Activated CD4-positive, alpha-beta memory T cell treated with anti-CD3 and anti-CD28 coated beads for 36 hours (primary cell): ENCODE results near the gene UBR7. TPM values are rescaled to one million over a fixed set of nuclear protein-coding genes. Genes with fewer than 3 reads are reported as not detected.
A peak's percentile ranks its signal among the peaks of the same experiment; 100 is the strongest.

Experiments used
- CTCF ChIA-PET: fragments of 350-600 bp; sonication (Branson Sonifier 250); formaldehyde crosslinking; loops from one replicate; lab custom pipeline; 2021; ENCODE audit warnings: antibody characterized with exemption, inconsistent platforms; lab: Charles Lee
- POLR2A ChIA-PET: fragments of 350-600 bp; sonication (Branson Sonifier 250); formaldehyde crosslinking; loops from one replicate; lab custom pipeline; 2021; ENCODE audit warnings: antibody characterized with exemption; lab: Charles Lee
- DNase-seq: peaks from one replicate; pipeline ENCODE4 v3.0.0-alpha.2; 2020
- H3K27ac Mint-ChIP-seq: one replicate; pipeline ENCODE4 v1.8.0; 2021; ENCODE audit warnings: mixed read lengths
- H3K27me3 Mint-ChIP-seq: one replicate; pipeline ENCODE4 v1.8.0; 2021; ENCODE audit warnings: mixed read lengths
- H3K36me3 Mint-ChIP-seq: one replicate; pipeline ENCODE4 v1.8.0; 2021; ENCODE audit warnings: mixed read lengths
- H3K4me1 Mint-ChIP-seq: one replicate; pipeline ENCODE4 v1.8.0; 2021; ENCODE audit warnings: low read depth, mixed read lengths
- H3K4me3 Mint-ChIP-seq: one replicate; pipeline ENCODE4 v1.8.0; 2021; ENCODE audit warnings: mild to moderate bottlenecking, mixed read lengths
- H3K9me3 Mint-ChIP-seq: one replicate; pipeline ENCODE4 v1.8.0; 2021; ENCODE audit warnings: mixed read lengths
- intact Hi-C: fragments of 100-400 bp; cut with micrococcal nuclease; formaldehyde crosslinking; loops from one replicate; pipeline ENCODE4 v1.15.1; 2023
- total RNA-seq, 2 experiments: library from RNA; stranded (reverse); gene quantifications; one replicate each; pipeline ENCODE4 v1.2.3, GENCODE V29; 2021

Gene UBR7
- total RNA-seq, 2 experiments from 2014 or later: 48.0 to 51.6 TPM

- intact Hi-C loops: no loop called here
- Mint-ChIP-seq H3K4me1 (no peaks in the 10 kb centered on the region), H3K9me3 (no peaks in the 10 kb centered on the region), H3K4me3 (no peak overlapping the region), H3K27me3 (no peaks in the 10 kb centered on the region), H3K27ac (no peak overlapping the region), H3K36me3 (peaks cover 3% of the 10 kb centered on the region)
- ChIA-PET POLR2A (interaction anchor here (0.6 kb wide), 1 partner anchor 14 kb away, joined by 3 read pairs; the partner anchor contains the start of genes LYSET and MOAP1), CTCF (interaction anchor here (1.0 to 1.5 kb wide), 2 partner anchors 21 to 247 kb away, joined by 3 to 4 read pairs; no protein-coding TSS in a partner anchor)
- DNase-seq: no peak
These were observed 8.0 kb upstream of the UBR7 start for GRCh38 chr14:93199031-93199430.

- Mint-ChIP-seq H3K4me3 (no peak overlapping the region), H3K36me3 (peaks cover 5% of the 10 kb centered on the region), H3K27me3 (no peaks in the 10 kb centered on the region), H3K27ac (no peak overlapping the region), H3K9me3 (no peaks in the 10 kb centered on the region), H3K4me1 (peaks cover 12% of the 10 kb centered on the region)
- CTCF ChIA-PET: no interaction called here
- intact Hi-C loops: loop anchor here (10.0 kb wide), 1 partner anchor 754 kb away; no protein-coding TSS in a partner anchor
- DNase-seq: no peak
- POLR2A ChIA-PET: no interaction called here
These were observed 6.5 kb upstream of the UBR7 start for GRCh38 chr14:93200553-93200952.

GRCh38 chr14:93201155-93201704 lies 5.8 kb upstream of the UBR7 start:
- H3K27me3 Mint-ChIP-seq: no peaks in the 10 kb centered on the region
- H3K4me3 Mint-ChIP-seq: no peak overlapping the region
- no peaks in the 10 kb centered on the region for H3K9me3 Mint-ChIP-seq
- no peak overlapping the region for H3K27ac Mint-ChIP-seq
- intact Hi-C loops: loop anchor here (10.0 kb wide), 1 partner anchor 754 kb away; no protein-coding TSS in a partner anchor
- ChIA-PET CTCF (no interaction called here), POLR2A (no interaction called here)
- no peak for DNase-seq
- peaks cover 15% of the 10 kb centered on the region for H3K4me1 Mint-ChIP-seq
- H3K36me3 Mint-ChIP-seq: peaks cover 5% of the 10 kb centered on the region

- DNase-seq: peak; percentile 49
- Mint-ChIP-seq H3K9me3 (no peaks in the 10 kb centered on the region), H3K4me1 (peaks cover 32% of the 10 kb centered on the region), H3K36me3 (peaks cover 18% of the 10 kb centered on the region), H3K27me3 (no peaks in the 10 kb centered on the region), H3K27ac (peak overlapping the region; percentile 94), H3K4me3 (peak overlapping the region; percentile 99)
- ChIA-PET CTCF (interaction anchor here (0.7 to 3.5 kb wide), 10 partner anchors 10 to 408 kb away, joined by 3 to 28 read pairs (median 5); partner anchors contain the start of genes LYSET and MOAP1), POLR2A (interaction anchor here (1.5 to 3.8 kb wide), 2 partner anchors 11 to 23 kb away, joined by 3 to 34 read pairs; partner anchors contain the start of genes LYSET and MOAP1)
- intact Hi-C loops: loop anchor here (1.0 to 10.0 kb wide), 3 partner anchors 23 to 747 kb away; partner anchors contain the start of genes BTBD7 and MOAP1
These were observed 632 bp downstream of the UBR7 start for GRCh38 chr14:93207468-93208308.

- CTCF ChIA-PET: no interaction called here
- intact Hi-C loops: no loop called here
- Mint-ChIP-seq H3K4me3 (no peak overlapping the region), H3K27ac (no peak overlapping the region), H3K9me3 (no peaks in the 10 kb centered on the region), H3K27me3 (no peaks in the 10 kb centered on the region), H3K36me3 (peaks cover 26% of the 10 kb centered on the region), H3K4me1 (peaks cover 17% of the 10 kb centered on the region)
- POLR2A ChIA-PET: no interaction called here
- DNase-seq: no peak
These were observed 5.4 kb downstream of the UBR7 start for GRCh38 chr14:93212432-93212831.

GRCh38 chr14:93214598-93214997 lies 7.5 kb downstream of the UBR7 start:
- peaks cover 29% of the 10 kb centered on the region for H3K36me3 Mint-ChIP-seq
- POLR2A ChIA-PET: interaction anchor here (0.6 kb wide), 1 partner anchor 117 kb away, joined by 4 read pairs; no protein-coding TSS in a partner anchor
- no peaks in the 10 kb centered on the region for H3K27me3 Mint-ChIP-seq
- H3K9me3 Mint-ChIP-seq: no peaks in the 10 kb centered on the region
- no peak for DNase-seq
- H3K27ac Mint-ChIP-seq: no peak overlapping the region
- H3K4me3 Mint-ChIP-seq: no peak overlapping the region
- CTCF ChIA-PET: no interaction called here
- peaks cover 1% of the 10 kb centered on the region for H3K4me1 Mint-ChIP-seq
- intact Hi-C loops: no loop called here

GRCh38 chr14:93219103-93219726 lies 12.2 kb downstream of the UBR7 start:
- intact Hi-C loops: loop anchor here (1.0 kb wide), 1 partner anchor 106 kb away; no protein-coding TSS in a partner anchor
- DNase-seq: peak; percentile 50
- Mint-ChIP-seq H3K4me3 (no peak overlapping the region), H3K9me3 (no peaks in the 10 kb centered on the region), H3K27me3 (no peaks in the 10 kb centered on the region), H3K27ac (no peak overlapping the region), H3K4me1 (no peaks in the 10 kb centered on the region), H3K36me3 (peaks cover 42% of the 10 kb centered on the region)
- CTCF ChIA-PET: interaction anchor here (0.6 to 1.9 kb wide), 6 partner anchors 12 to 267 kb away, joined by 3 to 9 read pairs (median 4); partner anchors contain the start of genes GON7 and UBR7
- POLR2A ChIA-PET: no interaction called here

- no peak overlapping the region for H3K4me3 Mint-ChIP-seq
- H3K27me3 Mint-ChIP-seq: no peaks in the 10 kb centered on the region
- no peaks in the 10 kb centered on the region for H3K4me1 Mint-ChIP-seq
- intact Hi-C loops: no loop called here
- DNase-seq: no peak
- ChIA-PET CTCF (no interaction called here), POLR2A (no interaction called here)
- H3K9me3 Mint-ChIP-seq: no peaks in the 10 kb centered on the region
- H3K36me3 Mint-ChIP-seq: peaks cover 43% of the 10 kb centered on the region
- H3K27ac Mint-ChIP-seq: no peak overlapping the region
These were observed 13.5 kb downstream of the UBR7 start for GRCh38 chr14:93220509-93220908.

- no peak for DNase-seq
- Mint-ChIP-seq H3K36me3 (peaks cover 61% of the 10 kb centered on the region), H3K4me3 (no peak overlapping the region), H3K9me3 (no peaks in the 10 kb centered on the region), H3K27ac (no peak overlapping the region), H3K4me1 (no peaks in the 10 kb centered on the region), H3K27me3 (no peaks in the 10 kb centered on the region)
- POLR2A ChIA-PET: no interaction called here
- CTCF ChIA-PET: no interaction called here
- intact Hi-C loops: no loop called here
These were observed 16.5 kb downstream of the UBR7 start for GRCh38 chr14:93223565-93223964.

- ChIA-PET POLR2A (no interaction called here), CTCF (no interaction called here)
- Mint-ChIP-seq H3K36me3 (peaks cover 41% of the 10 kb centered on the region), H3K27me3 (no peaks in the 10 kb centered on the region), H3K4me3 (no peak overlapping the region), H3K9me3 (no peaks in the 10 kb centered on the region), H3K27ac (no peak overlapping the region), H3K4me1 (peaks cover 8% of the 10 kb centered on the region)
- no peak for DNase-seq
- intact Hi-C loops: no loop called here
These were observed 21.5 kb downstream of the UBR7 start for GRCh38 chr14:93228550-93228949.

- Mint-ChIP-seq H3K27ac (no peak overlapping the region), H3K4me3 (no peak overlapping the region), H3K36me3 (peaks cover 30% of the 10 kb centered on the region), H3K9me3 (no peaks in the 10 kb centered on the region), H3K27me3 (no peaks in the 10 kb centered on the region), H3K4me1 (peaks cover 8% of the 10 kb centered on the region)
- intact Hi-C loops: no loop called here
- DNase-seq: no peak
- ChIA-PET POLR2A (no interaction called here), CTCF (interaction anchor here (1.0 kb wide), 1 partner anchor 8 kb away, joined by 3 read pairs; no protein-coding TSS in a partner anchor)
These were observed 23.5 kb downstream of the UBR7 start for GRCh38 chr14:93230539-93230938.
